ENCODE measurements around the gene ZNF546.
"Not testable (repeated sequence)": the region's sequence is repeated elsewhere in the genome, so short reads cannot be mapped to it uniquely, and the experiment has no call there.

GRCh38 chr19:39958942-39959341, 37.9 kb upstream of the ZNF546 start:
- TF ChIP-seq YY1 (IDR thresholded peaks at IDR 0.05; ENCODE audit: insufficient read depth, insufficient read length); ZNF274 (IDR thresholded peaks at IDR 0.05; ENCODE audit: low read depth, low read length); SUZ12 (IDR thresholded peaks at IDR 0.05; ENCODE audit: extremely low read depth, insufficient read depth, insufficient read length): not testable (repeated sequence)
